Measurements from ENCODE around the gene MLLT6. TPM values are rescaled to one million over a fixed set of nuclear protein-coding genes. Genes with fewer than 3 reads are reported as not detected.

Gene MLLT6
- total and polyA plus RNA-seq, 7 donors, result 16.3 to 120 (median 78.5) TPM

- no peak for TF ChIP-seq CTCF (IDR thresholded peaks at IDR 0.05)
- Histone ChIP-seq H3K9me3 (no peaks in the 10 kb centered on the region), H3K27me3 (ENCODE audit: insufficient read depth in 3 of 3, low read length in 2 of 3) (peaks cover 0 to 53% (median 10%) of the 10 kb centered on the region in 3 donors), H3K27ac (no peak within 1 kb of the TSS), H3K4me3 (peak within 1 kb of the TSS; percentile 74), H3K36me3 (ENCODE audit: insufficient read depth in 1 of 2, low read depth in 1 of 2) (no peaks in the 10 kb centered on the region), H3K4me1 (peaks cover 11% of the 10 kb centered on the region)
- ATAC-seq (peak; percentile 83 to 88 (median 86)), DNase-seq (peak; percentile 87 to 88)
- 4 to 5% (median 4%) methylated on average over 62 to 80 of the region's 80 CpGs for WGBS, 3 donors
- intact Hi-C loops (cut with DNase I), result no loop called here
These were observed 30.1 kb upstream of the MLLT6 start, which contains the start of gene EPOP for GRCh38 chr17:38674749-38675615. Gene EPOP, minus strand, starts transcription at chr17:38674957. Its CDS starts 462 bp downstream, at chr17:38674495.

DNA sequence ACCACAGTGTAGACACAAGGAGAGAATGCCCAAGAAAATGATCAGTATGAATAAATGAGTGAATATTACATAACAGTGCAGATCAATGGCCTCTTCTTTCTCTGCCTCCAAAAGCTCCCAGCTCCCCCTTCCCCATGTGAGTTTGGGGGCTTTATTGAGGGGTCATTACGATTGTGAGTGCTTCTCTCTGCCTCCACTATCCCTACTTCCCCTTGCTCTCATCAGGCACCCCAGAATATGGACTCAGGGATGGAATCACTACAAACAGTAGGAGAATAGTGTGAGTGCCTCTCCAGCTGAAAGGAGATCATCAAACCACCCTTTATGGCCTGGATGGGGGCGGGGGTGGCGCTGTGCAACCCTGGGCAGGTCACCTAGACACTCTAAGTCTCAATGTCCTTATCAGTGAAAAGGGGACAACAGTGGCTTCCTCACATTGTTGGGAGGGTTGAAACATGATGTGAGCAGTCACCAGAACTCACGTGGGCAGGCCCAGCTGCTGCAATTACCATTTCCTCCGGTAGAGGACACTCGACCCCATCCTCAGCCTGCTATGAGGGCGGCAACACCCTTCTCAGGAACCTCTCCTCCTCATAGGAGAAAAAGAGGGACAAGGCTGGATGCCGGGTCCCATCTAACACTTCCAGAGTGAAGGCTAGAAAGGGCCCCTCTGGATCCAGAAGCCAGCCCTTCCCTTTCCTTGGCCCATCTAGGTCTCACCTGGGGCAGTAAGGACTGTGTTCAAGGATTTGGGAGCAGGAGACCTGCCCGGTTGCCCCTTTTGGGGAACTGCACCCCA lies 28.2 kb upstream of the MLLT6 start:
- H3K27ac ChIP-seq, result no peak overlapping the region
- DNase-seq, result peak; percentile 80 to 86
- ATAC-seq, result peak; percentile 81 to 89 (median 85)
- peaks cover 11% of the 10 kb centered on the region for H3K4me1 ChIP-seq
- intact Hi-C loops (cut with DNase I), result loop anchor here (1.0 to 2.0 kb wide), 2 partner anchors 58 kb away; no protein-coding TSS in a partner anchor
- H3K36me3 ChIP-seq (ENCODE audit: insufficient read depth in 1 of 2, low read depth in 1 of 2), result no peaks in the 10 kb centered on the region
- H3K9me3 ChIP-seq, result no peaks in the 10 kb centered on the region
- H3K4me3 ChIP-seq, result no peak overlapping the region
- peak; percentile 96 for TF ChIP-seq CTCF (IDR thresholded peaks at IDR 0.05)
- H3K27me3 ChIP-seq (ENCODE audit: insufficient read depth in 3 of 3, low read length in 2 of 3), result peaks cover 0 to 39% (median 8%) of the 10 kb centered on the region in 3 donors
- WGBS, 3 donors, result 13 to 18% (median 14%) methylated on average over 9 of the region's 9 CpGs

DNA sequence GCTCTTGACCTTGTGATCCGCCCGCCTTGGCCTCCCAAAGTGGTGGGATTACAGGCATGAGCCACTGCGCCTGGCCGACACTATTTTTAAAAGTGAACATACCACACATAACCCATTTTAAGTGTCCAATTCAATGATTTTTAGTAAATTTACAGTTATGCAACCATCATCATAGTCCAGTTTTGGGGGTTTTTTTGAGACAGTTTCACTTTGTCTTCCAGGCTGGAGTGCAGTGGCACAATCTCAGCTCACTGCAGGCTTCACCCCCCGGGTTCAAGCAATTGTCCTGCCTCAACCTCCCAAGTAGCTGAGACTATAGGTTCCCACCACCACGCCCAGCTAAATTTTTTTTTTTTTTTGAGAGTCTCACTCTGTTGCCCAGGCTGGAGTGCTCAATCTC lies 27.3 kb upstream of the MLLT6 start:
- H3K36me3 ChIP-seq (ENCODE audit: insufficient read depth in 1 of 2, low read depth in 1 of 2), result no peaks in the 10 kb centered on the region
- H3K27ac ChIP-seq, result no peak overlapping the region
- H3K27me3 ChIP-seq (ENCODE audit: insufficient read depth in 3 of 3, low read length in 2 of 3), result peaks cover 0 to 30% (median 8%) of the 10 kb centered on the region in 3 donors
- H3K9me3 ChIP-seq, result no peaks in the 10 kb centered on the region
- DNase-seq (no peak), ATAC-seq (no peak)
- peaks cover 11% of the 10 kb centered on the region for H3K4me1 ChIP-seq
- intact Hi-C loops (cut with DNase I), result loop anchor here (1.0 to 2.0 kb wide), 2 partner anchors 57 kb away; no protein-coding TSS in a partner anchor
- WGBS, 3 donors, result 84 to 89% (median 88%) methylated on average over 6 of the region's 6 CpGs
- H3K4me3 ChIP-seq, result no peak overlapping the region
- no peak for TF ChIP-seq CTCF (IDR thresholded peaks at IDR 0.05)

- Histone ChIP-seq H3K4me3 (no peak overlapping the region), H3K27me3 (ENCODE audit: insufficient read depth in 3 of 3, low read length in 2 of 3) (no peaks in the 10 kb centered on the region), H3K4me1 (no peaks in the 10 kb centered on the region), H3K27ac (no peak overlapping the region), H3K9me3 (no peaks in the 10 kb centered on the region), H3K36me3 (ENCODE audit: insufficient read depth in 1 of 2, low read depth in 1 of 2) (no peaks in the 10 kb centered on the region)
- DNase-seq (no peak), ATAC-seq (no peak)
- no peak for TF ChIP-seq CTCF (IDR thresholded peaks at IDR 0.05)
- intact Hi-C loops (cut with DNase I), result no loop called here
- 81 to 94% (median 89%) methylated on average over 3 of the region's 3 CpGs for WGBS, 3 donors
These were observed 24.0 kb upstream of the MLLT6 start for GRCh38 chr17:38681096-38681495.

Measured in psoas muscle (tissue), 8 donors.